Measurements from ENCODE around the gene MARVELD2.

MARVELD2 gene

GRCh38 chr5:69492391-69492922, 77.5 kb downstream of the MARVELD2 start, which contains the start of gene OCLN:
Gene OCLN, plus strand, starts transcription at chr5:69492790. Its CDS starts 11,455 bp downstream, at chr5:69504245.
- in situ Hi-C loops (cut with HindIII; ENCODE audit: low sequenced_read_pairs), result no loop called here

- in situ Hi-C loops (cut with HindIII; ENCODE audit: low sequenced_read_pairs), result no loop called here
Observed at GRCh38 chr5:69492923-69493395, 78.0 kb downstream of the MARVELD2 start.

- in situ Hi-C loops (cut with HindIII; ENCODE audit: low sequenced_read_pairs), result no loop called here
Observed at GRCh38 chr5:69493396-69494133, 78.6 kb downstream of the MARVELD2 start.
